Measurements from ENCODE around the gene MRPS9. TPM values are rescaled to one million over a fixed set of nuclear protein-coding genes. Genes with fewer than 3 reads are reported as not detected.

MRPS9 gene
- total and polyA plus RNA-seq, 2 experiments from 2014 or later = 12.8 to 22.2 TPM

DNA sequence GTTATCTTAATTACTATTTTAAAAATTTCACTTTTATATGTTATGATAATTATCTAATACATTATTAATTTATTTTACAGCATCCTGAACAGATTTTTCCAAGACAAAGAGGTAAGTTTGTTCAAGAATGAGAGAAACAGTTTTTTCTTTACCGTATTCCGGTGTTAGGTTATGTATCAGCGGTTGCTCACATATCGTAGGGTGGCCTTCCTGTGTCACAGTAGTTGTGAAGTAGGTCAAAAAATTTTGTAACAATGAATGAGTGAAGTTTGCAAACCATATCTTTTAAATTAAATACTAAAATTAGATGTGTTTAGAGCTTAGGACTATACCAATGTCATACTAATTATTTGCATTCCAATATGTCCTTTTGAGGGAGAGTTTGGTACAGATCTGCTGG, 33.5 kb downstream of the MRPS9 start:
- no peak overlapping the region for H2AFZ ChIP-seq
- in situ Hi-C loops (cut with MboI) = no loop called here
- 97% methylated on average over 4 of the region's 4 CpGs for WGBS, 2 experiments (ENCODE audit: low coverage in 1 of 2, low lambda C conversion rate in 2 of 2, missing lambda C conversion rate in 2 of 2)

DNA sequence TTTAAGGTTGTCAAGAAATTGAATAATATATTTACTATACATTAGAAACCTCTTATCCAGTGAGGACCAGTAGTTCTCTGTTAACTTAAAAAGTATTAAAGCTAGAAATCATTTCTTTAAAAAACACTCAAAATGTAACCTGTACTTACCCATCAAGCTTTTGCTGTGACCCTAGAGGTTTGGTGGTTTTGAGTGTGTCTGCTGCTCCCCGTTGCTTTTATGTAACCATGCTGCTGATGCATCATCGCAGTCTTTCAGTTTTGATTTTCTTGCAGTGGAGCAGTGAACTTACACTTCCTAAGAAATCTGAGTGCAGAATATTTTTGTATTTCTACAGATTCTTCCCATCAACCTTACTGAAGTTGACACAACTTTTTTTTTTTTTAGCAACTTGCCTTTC, 34.2 kb downstream of the MRPS9 start:
- 90 to 100% methylated on average over 2 of the region's 2 CpGs for WGBS, 2 experiments (ENCODE audit: low coverage in 1 of 2, low lambda C conversion rate in 2 of 2, missing lambda C conversion rate in 2 of 2)
- no peaks in the 10 kb centered on the region for H4K20me1 ChIP-seq (ENCODE audit: insufficient read depth)
- no peak for DNase-seq
- no peaks in the 10 kb centered on the region for H3K27me3 ChIP-seq (replicated peaks; ENCODE audit: insufficient read depth)
- H3K9me2 ChIP-seq (ENCODE audit: insufficient read depth) = no peaks in the 10 kb centered on the region
- no peak overlapping the region for H3K9ac ChIP-seq
- H3K4me1 ChIP-seq (ENCODE audit: insufficient read depth) = no peaks in the 10 kb centered on the region
- no peak for TF ChIP-seq EZH2 (IDR thresholded peaks at IDR 0.05; ENCODE audit: insufficient read depth, poor library complexity, severe bottlenecking)
- no peak for TF ChIP-seq EZH2phosphoT487 (IDR thresholded peaks at IDR 0.05; ENCODE audit: insufficient read depth, low read depth)
- H3K79me2 ChIP-seq (ENCODE audit: insufficient read depth) = no peaks in the 10 kb centered on the region
- H2AFZ ChIP-seq = no peak overlapping the region
- no peak overlapping the region for H3K4me3 ChIP-seq
- no peaks in the 10 kb centered on the region; the same call in 1 of the 2 replicates for H3K36me3 ChIP-seq (ENCODE audit: low read depth)
- H3K4me2 ChIP-seq (ENCODE audit: unreplicated experiment) = no peak overlapping the region
- no peak overlapping the region for H3K27ac ChIP-seq
- H3K9me3 ChIP-seq (ENCODE audit: low read depth) = no peaks in the 10 kb centered on the region
- H3F3A ChIP-seq (ENCODE audit: insufficient read depth) = no peaks in the 10 kb centered on the region
- in situ Hi-C loops (cut with MboI) = no loop called here

More for the DNA sequence above, 33.5 kb downstream of the MRPS9 start:
- DNase-seq = no peak
- H3K4me2 ChIP-seq (ENCODE audit: unreplicated experiment) = no peak overlapping the region
- no peaks in the 10 kb centered on the region for H3K79me2 ChIP-seq (ENCODE audit: insufficient read depth)
- H3K4me1 ChIP-seq (ENCODE audit: insufficient read depth) = no peaks in the 10 kb centered on the region
- no peaks in the 10 kb centered on the region for H3K9me3 ChIP-seq (ENCODE audit: low read depth)
- H4K20me1 ChIP-seq (ENCODE audit: insufficient read depth) = no peaks in the 10 kb centered on the region
- no peak overlapping the region for H3K4me3 ChIP-seq
- no peaks in the 10 kb centered on the region for H3F3A ChIP-seq (ENCODE audit: insufficient read depth)
- no peak for TF ChIP-seq EZH2 (IDR thresholded peaks at IDR 0.05; ENCODE audit: insufficient read depth, poor library complexity, severe bottlenecking)
- TF ChIP-seq EZH2phosphoT487 (IDR thresholded peaks at IDR 0.05; ENCODE audit: insufficient read depth, low read depth) = no peak
- H3K9me2 ChIP-seq (ENCODE audit: insufficient read depth) = no peaks in the 10 kb centered on the region
- H3K9ac ChIP-seq = no peak overlapping the region
- no peak overlapping the region for H3K27ac ChIP-seq
- no peaks in the 10 kb centered on the region for H3K27me3 ChIP-seq (replicated peaks; ENCODE audit: insufficient read depth)
- no peaks in the 10 kb centered on the region; the same call in 1 of the 2 replicates for H3K36me3 ChIP-seq (ENCODE audit: low read depth)

DNA sequence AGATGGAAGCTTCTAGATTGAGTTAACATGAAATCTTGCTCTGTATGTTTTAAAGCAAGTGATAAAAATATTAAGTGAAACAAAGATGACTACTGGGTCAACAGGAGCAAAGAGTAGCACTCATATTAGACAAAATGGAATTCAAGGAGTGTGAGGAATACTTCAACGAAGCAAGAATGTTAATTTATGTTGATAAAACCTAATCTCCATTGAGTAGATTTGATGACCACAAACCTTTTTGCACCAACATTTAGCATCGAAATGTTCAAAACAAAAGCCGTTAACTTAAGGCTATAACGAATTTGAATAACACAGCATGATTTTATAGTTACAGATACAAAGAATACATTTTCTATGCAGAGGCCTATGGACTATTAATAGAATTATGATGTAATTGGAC, 35.7 kb downstream of the MRPS9 start:
- H3K27me3 ChIP-seq (replicated peaks; ENCODE audit: insufficient read depth) = no peaks in the 10 kb centered on the region
- in situ Hi-C loops (cut with MboI) = no loop called here
- H3K4me3 ChIP-seq = no peak overlapping the region
- no peaks in the 10 kb centered on the region for H3K9me2 ChIP-seq (ENCODE audit: insufficient read depth)
- no peaks in the 10 kb centered on the region for H3K9me3 ChIP-seq (ENCODE audit: low read depth)
- H3K4me2 ChIP-seq (ENCODE audit: unreplicated experiment) = no peak overlapping the region
- H2AFZ ChIP-seq = no peak overlapping the region
- H3K36me3 ChIP-seq (ENCODE audit: low read depth) = peaks cover 1% of the 10 kb centered on the region; the same call in 1 of the 2 replicates
- H4K20me1 ChIP-seq (ENCODE audit: insufficient read depth) = no peaks in the 10 kb centered on the region
- H3K4me1 ChIP-seq (ENCODE audit: insufficient read depth) = no peaks in the 10 kb centered on the region
- H3K27ac ChIP-seq = no peak overlapping the region
- no peaks in the 10 kb centered on the region for H3F3A ChIP-seq (ENCODE audit: insufficient read depth)
- no peaks in the 10 kb centered on the region for H3K79me2 ChIP-seq (ENCODE audit: insufficient read depth)
- no peak overlapping the region for H3K9ac ChIP-seq
- WGBS, 2 experiments (ENCODE audit: low coverage in 1 of 2, low lambda C conversion rate in 2 of 2, missing lambda C conversion rate in 2 of 2) = 84 to 86% methylated on average over 4 of the region's 4 CpGs
- DNase-seq = no peak
- TF ChIP-seq EZH2 (IDR thresholded peaks at IDR 0.05; ENCODE audit: insufficient read depth, poor library complexity, severe bottlenecking) (no peak), EZH2phosphoT487 (IDR thresholded peaks at IDR 0.05; ENCODE audit: insufficient read depth, low read depth) (no peak)

DNA sequence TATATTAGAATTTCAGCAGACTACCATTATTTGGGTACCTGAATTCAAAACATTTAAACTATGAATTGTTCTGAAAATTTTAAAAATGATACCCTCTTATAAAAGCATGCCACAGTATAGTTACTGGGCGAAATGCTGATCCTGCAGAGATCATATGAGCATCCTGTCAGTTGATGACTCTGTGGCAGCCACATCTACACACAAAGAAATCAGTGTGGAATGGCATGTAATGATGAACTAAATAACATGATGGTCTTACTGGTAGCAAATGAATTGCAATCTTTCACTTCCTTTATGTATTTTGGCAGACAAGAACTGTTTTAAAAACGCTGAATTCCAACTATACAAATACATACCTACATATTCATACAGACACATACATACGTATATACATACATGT, 38.3 kb downstream of the MRPS9 start:
- DNase-seq = no peak
- H3F3A ChIP-seq (ENCODE audit: insufficient read depth) = no peaks in the 10 kb centered on the region
- TF ChIP-seq EZH2phosphoT487 (IDR thresholded peaks at IDR 0.05; ENCODE audit: insufficient read depth, low read depth) (no peak), EZH2 (IDR thresholded peaks at IDR 0.05; ENCODE audit: insufficient read depth, poor library complexity, severe bottlenecking) (no peak)
- no peak overlapping the region for H3K27ac ChIP-seq
- no peaks in the 10 kb centered on the region for H4K20me1 ChIP-seq (ENCODE audit: insufficient read depth)
- in situ Hi-C loops (cut with MboI) = no loop called here
- H3K9me3 ChIP-seq (ENCODE audit: low read depth) = no peaks in the 10 kb centered on the region
- H3K9ac ChIP-seq = no peak overlapping the region
- peaks cover 3% of the 10 kb centered on the region; the same call in 1 of the 2 replicates for H3K36me3 ChIP-seq (ENCODE audit: low read depth)
- no peaks in the 10 kb centered on the region for H3K4me1 ChIP-seq (ENCODE audit: insufficient read depth)
- WGBS, 2 experiments (ENCODE audit: low coverage in 1 of 2, low lambda C conversion rate in 2 of 2, missing lambda C conversion rate in 2 of 2) = 94 to 95% methylated on average over 3 of the region's 3 CpGs
- H3K79me2 ChIP-seq (ENCODE audit: insufficient read depth) = no peaks in the 10 kb centered on the region
- no peak overlapping the region for H3K4me2 ChIP-seq (ENCODE audit: unreplicated experiment)
- no peak overlapping the region for H2AFZ ChIP-seq
- H3K27me3 ChIP-seq (replicated peaks; ENCODE audit: insufficient read depth) = no peaks in the 10 kb centered on the region
- H3K9me2 ChIP-seq (ENCODE audit: insufficient read depth) = no peaks in the 10 kb centered on the region
- H3K4me3 ChIP-seq = no peak overlapping the region
